GM21529 (cell line): ENCODE data around the gene LRP2.
"Not testable (repeated sequence)": the region's sequence is repeated elsewhere in the genome, so short reads cannot be mapped to it uniquely, and the experiment has no call there.

Source experiments
- ATAC-seq: cut with Tn5 transposase; IDR thresholded peaks from one replicate; pipeline ENCODE4 v1.9.1; 2021; ENCODE audit not compliant: unreplicated experiment

The LRP2 gene

DNA sequence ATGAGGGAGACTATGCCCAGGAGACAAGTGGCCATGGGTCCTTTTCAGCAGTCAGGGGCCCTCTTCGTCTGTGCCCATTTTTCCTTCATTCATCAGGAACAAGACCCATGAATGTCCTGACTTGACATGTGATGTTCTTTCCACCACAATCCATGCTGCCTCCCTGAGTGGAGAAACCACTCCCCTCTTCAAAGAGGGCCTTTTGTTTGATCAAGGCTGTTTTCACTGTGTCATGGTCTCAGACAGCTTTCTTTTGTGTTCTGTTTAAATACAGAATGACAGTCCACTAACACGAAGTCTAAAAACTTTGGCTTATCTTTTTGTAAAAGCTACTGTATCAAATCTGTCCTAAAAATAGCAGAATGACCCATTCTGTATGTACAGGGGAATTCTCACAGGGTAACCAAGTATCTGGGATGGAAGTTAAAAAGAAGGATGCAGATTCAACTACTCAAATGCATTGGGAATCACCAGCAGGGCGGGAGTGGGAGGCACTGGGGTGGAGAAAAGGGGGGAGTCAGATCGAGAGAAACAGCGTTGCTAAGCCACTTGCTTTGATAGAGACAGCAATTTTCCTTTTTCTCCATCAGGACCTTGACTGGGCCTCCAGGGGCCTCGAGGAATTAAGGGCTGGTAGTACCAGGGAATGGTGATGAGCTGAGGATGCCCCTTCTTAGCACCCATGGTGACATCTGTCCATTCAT lies 13.9 kb downstream of the LRP2 start:
- no peak for ATAC-seq

DNA sequence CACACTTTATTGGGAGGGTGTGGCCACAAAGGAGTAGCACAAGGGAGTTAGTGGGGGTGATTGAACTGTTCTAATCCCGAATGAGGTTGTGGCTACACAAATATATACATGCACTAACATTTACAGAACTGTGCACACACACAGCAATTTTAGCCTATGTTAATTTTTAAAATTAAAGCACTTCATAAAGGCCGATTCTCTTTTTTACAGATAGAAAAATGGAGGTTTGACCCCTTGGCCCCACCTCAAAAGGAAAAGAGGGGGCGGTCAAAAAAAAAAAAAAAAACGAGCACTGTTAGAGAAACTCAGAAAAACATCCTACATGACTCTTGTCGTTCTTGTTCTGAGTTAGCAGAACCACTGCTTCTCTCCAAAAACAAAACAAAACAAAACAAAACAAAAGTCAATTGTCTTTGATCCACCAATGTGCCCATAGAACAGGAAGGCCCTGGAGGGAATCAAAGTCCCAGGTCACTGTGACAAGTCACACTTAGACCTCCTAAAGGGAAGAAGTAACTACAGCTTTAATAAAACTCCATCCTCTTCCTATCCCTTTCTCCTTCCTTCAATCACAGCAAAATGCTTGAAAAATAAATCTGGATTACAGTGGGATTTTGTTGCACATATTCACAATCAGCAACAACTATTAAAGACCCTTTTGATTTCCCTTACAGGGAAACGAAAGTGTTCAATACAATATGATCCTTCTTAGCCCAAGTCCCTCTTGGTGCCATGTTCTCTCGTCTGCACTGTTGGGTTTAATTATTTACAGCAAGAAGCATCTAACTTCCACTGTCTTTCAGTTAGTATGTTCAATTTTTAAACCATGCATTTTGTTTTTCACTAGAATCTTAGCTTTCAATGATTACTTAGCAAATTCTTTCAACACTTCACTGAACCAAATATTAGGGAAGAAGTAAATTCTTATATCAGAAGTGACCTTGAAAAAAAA lies 16.6 kb downstream of the LRP2 start:
- no peak for ATAC-seq

DNA sequence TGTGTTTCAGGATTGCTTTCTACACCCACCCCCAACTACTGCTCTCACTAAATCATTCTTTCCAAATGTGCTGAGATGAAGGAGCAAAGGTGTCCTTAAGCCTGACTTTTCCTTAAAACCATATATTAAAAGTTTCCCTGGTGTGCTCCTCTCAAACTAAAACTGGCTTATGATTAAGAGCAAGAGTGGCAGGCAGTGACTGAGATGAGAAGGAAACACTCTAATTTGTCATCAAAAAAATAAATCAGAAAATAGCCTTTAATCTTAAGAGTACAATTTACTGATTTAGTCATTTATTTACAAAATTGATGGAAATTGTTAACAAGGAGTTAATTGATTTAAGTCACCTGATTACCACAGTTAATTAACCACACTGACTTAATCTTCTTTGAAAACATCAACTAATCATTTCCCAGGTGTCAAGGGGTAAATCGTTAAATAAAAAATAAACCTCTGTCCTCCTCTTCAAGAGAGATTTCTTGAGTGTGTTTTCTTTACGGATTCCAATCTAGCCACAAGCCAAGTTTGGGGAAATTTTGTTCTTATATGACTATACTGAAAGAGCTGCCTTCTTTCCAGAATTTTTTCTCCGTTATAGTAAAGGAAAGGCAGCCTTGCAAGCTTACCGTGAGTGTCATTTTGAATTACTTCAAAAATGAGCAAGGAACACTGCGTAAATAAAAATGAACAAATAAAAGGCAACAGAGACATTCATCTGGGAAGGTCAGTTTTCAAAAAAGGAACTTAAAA lies 17.4 kb downstream of the LRP2 start:
- ATAC-seq: no peak

DNA sequence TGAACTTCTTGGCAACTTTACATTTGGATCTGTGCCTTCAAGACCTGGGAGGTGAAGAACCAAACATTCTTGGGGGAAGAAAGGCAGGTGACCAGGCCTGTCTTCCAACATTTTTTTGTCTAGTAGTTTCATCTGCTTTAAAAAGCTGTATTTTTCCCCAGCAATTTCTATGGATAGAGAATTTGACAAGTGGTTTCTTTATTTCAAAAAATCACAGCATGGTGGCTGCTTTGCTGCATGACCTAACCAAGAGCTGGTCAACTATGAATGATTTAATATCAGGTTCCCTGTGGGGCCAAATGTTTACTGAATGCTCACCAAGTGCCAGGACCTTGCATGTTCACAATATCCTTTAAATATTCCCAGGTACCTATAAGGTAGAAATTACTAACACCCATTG lies 19.1 kb downstream of the LRP2 start:
- no peak for ATAC-seq

DNA sequence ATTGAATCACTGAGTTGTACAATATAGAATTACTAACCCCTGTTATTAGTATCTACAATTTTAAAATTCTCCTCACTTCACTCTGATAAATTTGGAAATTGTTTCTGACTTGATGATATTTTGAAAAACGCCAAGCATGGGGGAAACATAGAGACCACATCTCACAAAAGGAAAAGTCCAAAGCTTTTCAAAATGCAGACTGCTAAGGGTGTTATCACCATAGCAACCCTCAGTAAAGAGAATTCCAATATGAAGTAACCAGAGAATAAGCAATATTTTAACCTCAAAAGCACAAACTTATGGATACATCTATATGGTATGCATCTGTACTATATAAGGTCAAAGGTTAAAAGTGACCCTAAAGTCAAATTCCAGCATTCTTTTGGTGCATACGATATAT lies 22.7 kb downstream of the LRP2 start:
- ATAC-seq: no peak

GRCh38 chr2:169336695-169337094 lies 25.6 kb downstream of the LRP2 start:
- ATAC-seq: no peak

DNA sequence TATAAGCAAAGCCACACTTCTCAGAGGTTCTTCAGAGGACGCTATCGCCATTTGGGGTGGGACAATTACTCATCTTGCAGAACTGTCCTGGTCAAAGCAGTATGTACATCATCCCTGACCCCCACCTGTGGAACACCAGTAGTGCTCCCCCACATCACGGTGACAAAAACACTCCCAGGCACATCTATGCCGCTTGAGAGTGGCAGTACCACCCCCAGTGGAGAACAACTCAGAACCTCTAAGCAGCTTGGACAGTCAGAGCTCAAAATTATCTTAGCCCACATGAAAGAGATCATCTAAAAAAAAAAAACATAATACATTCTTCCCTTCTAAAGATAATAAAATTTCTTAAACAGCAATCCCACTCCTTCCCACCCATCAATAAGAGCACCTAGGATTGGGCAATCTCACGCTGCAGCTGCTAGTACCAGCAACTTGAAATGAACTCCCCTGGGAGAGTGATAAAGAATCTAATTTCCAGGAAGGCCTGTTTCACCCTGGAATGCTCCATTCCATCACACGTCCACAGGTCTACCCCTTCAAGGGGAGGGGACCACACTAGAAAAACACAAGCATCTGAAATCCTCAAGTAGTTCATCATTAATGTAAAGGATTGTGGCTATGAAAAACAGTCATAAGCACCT lies 31.7 kb downstream of the LRP2 start:
- no peak for ATAC-seq

DNA sequence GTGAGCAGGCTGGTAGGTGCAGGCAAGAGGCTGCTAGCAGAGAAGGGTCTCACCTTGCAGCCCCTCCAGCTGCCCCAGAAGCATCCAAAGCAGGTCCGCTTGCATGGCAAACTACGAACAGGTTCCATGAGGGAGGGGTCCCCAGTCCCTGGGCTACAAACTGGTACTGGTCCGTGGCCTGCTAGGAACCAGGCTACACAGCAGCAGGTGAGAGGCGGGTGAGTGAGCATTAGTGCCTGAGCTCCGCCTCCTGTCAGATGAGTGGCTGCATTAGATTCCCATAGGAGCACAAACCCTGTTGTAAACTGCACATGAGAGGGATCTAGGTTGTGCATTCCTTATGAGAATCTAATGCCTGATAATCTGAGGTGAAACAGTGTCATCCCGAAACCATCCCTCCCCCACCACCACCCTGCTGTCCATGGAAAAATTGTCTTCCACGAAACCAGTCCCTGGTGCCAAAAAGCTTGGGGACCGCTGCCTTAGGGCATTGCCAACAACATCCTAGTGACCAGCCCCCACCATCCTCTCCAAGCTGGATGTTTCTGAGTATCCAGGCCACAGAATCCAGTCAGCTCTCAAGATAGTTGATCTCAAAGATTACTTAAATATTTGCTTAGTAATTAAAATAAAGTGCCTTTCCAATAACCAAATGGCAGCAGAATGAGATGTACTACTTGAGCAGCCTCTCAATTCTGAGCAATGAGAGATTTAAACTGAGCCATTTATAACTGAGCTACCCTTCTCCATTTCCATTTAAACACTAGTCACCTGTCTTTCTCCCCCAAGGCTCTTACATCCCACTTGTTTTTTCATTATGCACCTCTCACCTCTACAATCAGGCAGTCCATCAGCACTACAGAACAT lies 32.4 kb downstream of the LRP2 start:
- ATAC-seq: no peak

GRCh38 chr2:169328785-169329184 lies 33.5 kb downstream of the LRP2 start:
- ATAC-seq: no peak

- ATAC-seq: not testable (repeated sequence)
Observed at GRCh38 chr2:169327837-169328236, 34.5 kb downstream of the LRP2 start.

- not testable (repeated sequence) for ATAC-seq
Observed at GRCh38 chr2:169325886-169326285, 36.4 kb downstream of the LRP2 start.

GRCh38 chr2:169324581-169325260 lies 37.6 kb downstream of the LRP2 start:
- ATAC-seq: no peak

DNA sequence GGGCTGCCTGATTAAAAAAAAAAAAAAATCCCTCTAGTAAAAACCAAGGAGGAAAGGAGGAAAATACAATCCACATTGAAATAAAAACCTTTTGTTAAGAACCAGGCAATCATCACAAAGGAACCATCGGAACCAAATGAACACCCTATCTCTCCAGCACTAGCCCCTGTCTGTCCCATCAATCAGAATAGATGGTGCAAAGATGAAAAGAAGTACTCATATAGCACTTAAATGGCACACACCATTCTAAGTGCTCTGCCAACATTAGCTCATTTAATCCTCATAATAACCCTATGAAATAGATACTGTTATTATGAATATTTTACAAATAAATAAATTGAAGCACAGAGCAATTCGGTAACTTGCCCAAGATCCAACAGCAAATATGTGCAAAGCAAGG lies 38.5 kb downstream of the LRP2 start:
- ATAC-seq: no peak

GRCh38 chr2:169320561-169320960 lies 41.8 kb downstream of the LRP2 start:
- no peak for ATAC-seq

GRCh38 chr2:169315357-169315756 lies 47.0 kb downstream of the LRP2 start:
- no peak for ATAC-seq

DNA sequence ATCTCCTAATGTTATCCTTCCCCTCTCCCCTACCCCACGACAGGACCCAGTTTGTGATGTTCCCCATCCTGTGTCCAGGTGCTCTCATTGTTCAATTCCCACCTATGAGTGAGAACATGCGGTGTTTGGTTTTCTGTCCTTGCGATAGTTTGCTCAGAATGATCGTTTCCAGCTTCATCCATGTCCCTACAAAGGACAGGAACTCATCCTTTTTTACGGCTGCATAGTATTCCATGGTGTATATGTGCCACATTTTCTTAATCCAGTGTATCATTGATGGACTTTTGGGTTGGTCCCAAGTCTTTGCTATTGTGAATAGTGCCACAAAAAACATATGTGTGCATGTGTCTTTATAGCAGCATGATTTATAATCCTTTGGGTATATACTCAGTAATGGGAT lies 54.0 kb downstream of the LRP2 start:
- ATAC-seq: not testable (repeated sequence)

DNA sequence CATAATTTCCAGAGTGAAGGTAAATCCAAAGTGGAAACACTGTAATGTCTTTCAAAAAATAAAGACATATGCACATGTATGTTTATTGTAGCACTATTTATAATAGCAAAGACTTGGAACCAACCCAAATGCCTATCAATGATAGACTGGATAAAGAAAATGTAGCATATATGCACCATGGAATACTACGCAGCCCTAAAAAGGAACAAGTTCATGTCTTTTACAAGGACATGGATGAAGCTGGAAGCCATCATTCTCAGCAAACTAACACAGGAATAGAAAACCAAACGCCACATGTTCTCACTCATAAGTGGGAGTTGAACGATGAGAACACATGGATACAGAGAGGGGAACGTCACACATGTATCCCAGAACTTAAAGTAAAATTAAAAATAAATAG lies 57.6 kb downstream of the LRP2 start:
- ATAC-seq: not testable (repeated sequence)

DNA sequence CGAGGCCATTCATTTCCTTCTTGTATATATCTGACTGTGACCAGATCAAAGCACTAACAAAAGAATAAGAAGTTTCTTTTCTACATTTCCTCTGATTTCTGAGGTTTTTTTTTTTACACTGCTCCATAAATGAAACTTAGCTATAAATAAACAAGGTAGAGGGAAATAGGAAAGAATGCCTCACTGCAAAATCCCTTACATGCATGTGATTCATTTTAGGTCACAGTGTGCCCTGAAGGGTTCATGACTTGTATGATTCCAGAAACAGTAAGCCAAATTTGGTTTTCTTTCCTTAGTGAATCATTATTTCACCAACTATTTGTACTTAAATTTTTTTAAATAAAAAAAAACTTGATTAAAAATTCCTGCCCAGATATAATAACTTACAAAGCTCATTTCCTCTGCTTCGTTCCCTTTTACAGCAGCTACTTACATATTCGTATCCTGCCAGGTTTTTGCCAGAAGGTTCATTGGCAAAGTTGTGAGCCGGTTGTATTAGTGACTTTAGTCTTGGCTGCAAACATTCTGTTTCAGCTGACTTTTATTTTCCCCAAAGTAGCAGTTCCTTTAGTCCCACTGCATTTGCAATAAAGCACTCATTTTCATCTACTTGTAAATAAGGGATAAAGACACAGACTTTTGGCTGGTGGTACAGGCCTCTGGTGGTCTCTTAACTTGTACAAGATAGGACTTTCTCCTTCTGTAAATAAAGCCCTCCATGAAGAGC lies 58.6 kb downstream of the LRP2 start:
- no peak for ATAC-seq

GRCh38 chr2:169302364-169302763 lies 60.0 kb downstream of the LRP2 start:
- ATAC-seq: no peak
